Thyroid gland (tissue), 4 donors: Measurements from ENCODE around the gene PCDHGB7.

Experiments used
- CTCF ChIP-seq, 6 experiments: fragments of 200-600 bp in 3 of 6; fragments of 450-650 bp in 3 of 6; sonication (generic) in 3 of 6; IDR thresholded peaks; one replicate each; pipeline ENCODE4 v1.5.1; 2016 to 2019; ENCODE audit warnings: antibody characterized with exemption in 6 of 6, mild to moderate bottlenecking in 2 of 6, inconsistent platforms in 1 of 6, moderate library complexity in 1 of 6
- POLR2A ChIP-seq, 2 donors: fragments of 450-650 bp; IDR thresholded peaks; one replicate each; pipeline ENCODE4 v1.6.1; 2017; ENCODE audit warnings: antibody characterized with exemption in 2 of 2, mild to moderate bottlenecking in 2 of 2, moderate library complexity in 1 of 2

- no peak for TF ChIP-seq CTCF (IDR thresholded peaks at IDR 0.05)
- no peak for TF ChIP-seq POLR2A (IDR thresholded peaks at IDR 0.05)
Observed at GRCh38 chr5:141441571-141442170, 24.2 kb downstream of the PCDHGB7 start.
